ENCODE results near the gene ABCA13.
"Not testable (repeated sequence)": the region's sequence is repeated elsewhere in the genome, so short reads cannot be mapped to it uniquely, and the experiment has no call there.

ABCA13 gene

GRCh38 chr7:48139459-48139858 is 31.8 kb upstream of the ABCA13 start:
- Histone ChIP-seq H3K27me3 (ENCODE audit: control insufficient read depth, insufficient read depth, low read length) (no peaks in the 10 kb centered on the region), H2AFZ (no peak overlapping the region), H3K4me1 (no peaks in the 10 kb centered on the region), H3K4me2 (ENCODE audit: low read length) (no peak overlapping the region), H3K27ac (no peak overlapping the region), H3K36me3 (ENCODE audit: control insufficient read depth, insufficient read depth, low read length) (no peaks in the 10 kb centered on the region), H3K4me3 (ENCODE audit: low read depth, low read length) (no peak overlapping the region), H3K9ac (no peak overlapping the region), H3K9me3 (ENCODE audit: control insufficient read depth, low read length) (no peaks in the 10 kb centered on the region), H3K79me2 (no peaks in the 10 kb centered on the region)
- TF ChIP-seq, protein P1, sequence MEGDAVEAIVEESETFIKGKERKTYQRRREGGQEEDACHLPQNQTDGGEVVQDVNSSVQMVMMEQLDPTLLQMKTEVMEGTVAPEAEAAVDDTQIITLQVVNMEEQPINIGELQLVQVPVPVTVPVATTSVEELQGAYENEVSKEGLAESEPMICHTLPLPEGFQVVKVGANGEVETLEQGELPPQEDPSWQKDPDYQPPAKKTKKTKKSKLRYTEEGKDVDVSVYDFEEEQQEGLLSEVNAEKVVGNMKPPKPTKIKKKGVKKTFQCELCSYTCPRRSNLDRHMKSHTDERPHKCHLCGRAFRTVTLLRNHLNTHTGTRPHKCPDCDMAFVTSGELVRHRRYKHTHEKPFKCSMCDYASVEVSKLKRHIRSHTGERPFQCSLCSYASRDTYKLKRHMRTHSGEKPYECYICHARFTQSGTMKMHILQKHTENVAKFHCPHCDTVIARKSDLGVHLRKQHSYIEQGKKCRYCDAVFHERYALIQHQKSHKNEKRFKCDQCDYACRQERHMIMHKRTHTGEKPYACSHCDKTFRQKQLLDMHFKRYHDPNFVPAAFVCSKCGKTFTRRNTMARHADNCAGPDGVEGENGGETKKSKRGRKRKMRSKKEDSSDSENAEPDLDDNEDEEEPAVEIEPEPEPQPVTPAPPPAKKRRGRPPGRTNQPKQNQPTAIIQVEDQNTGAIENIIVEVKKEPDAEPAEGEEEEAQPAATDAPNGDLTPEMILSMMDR (IDR thresholded peaks at IDR 0.05), result no peak

GRCh38 chr7:48140001-48140681 is 31.1 kb upstream of the ABCA13 start:
- TF ChIP-seq, protein P1 (IDR thresholded peaks at IDR 0.05), result no peak
- H3K79me2 ChIP-seq, result no peaks in the 10 kb centered on the region
- H3K27ac ChIP-seq, result no peak overlapping the region
- no peaks in the 10 kb centered on the region for H3K36me3 ChIP-seq (ENCODE audit: control insufficient read depth, insufficient read depth, low read length)
- no peak overlapping the region for H3K4me2 ChIP-seq (ENCODE audit: low read length)
- no peaks in the 10 kb centered on the region for H3K4me1 ChIP-seq
- H3K27me3 ChIP-seq (ENCODE audit: control insufficient read depth, insufficient read depth, low read length), result no peaks in the 10 kb centered on the region
- no peak overlapping the region for H3K4me3 ChIP-seq (ENCODE audit: low read depth, low read length)
- no peak overlapping the region for H3K9ac ChIP-seq
- H3K9me3 ChIP-seq (ENCODE audit: control insufficient read depth, low read length), result no peaks in the 10 kb centered on the region
- no peak overlapping the region for H2AFZ ChIP-seq

DNA sequence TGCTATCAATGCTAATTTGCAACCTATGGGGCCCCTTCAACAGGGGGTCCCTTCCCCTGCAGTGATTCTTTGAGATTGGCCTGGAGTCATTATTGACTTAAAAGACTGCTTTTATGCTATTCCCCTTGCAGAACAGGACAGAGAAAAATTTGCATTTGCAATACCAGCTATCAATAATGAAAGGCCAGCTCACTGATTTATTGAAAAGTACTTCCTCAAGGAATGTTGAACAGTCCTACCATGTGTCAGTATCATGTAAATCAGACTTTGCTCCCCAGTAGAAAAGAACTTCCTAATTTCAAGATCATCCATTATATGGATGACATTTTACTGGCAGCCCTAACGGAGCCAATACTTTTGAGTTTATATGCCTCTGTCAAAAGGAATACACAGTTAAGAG is 29.7 kb upstream of the ABCA13 start:
- Histone ChIP-seq H3K79me2 (no peaks in the 10 kb centered on the region), H3K4me1 (no peaks in the 10 kb centered on the region)

GRCh38 chr7:48144291-48144768 is 26.9 kb upstream of the ABCA13 start:
- Histone ChIP-seq H3K4me2 (ENCODE audit: low read length) (no peak overlapping the region), H3K27me3 (ENCODE audit: control insufficient read depth, insufficient read depth, low read length) (no peaks in the 10 kb centered on the region), H3K9ac (no peak overlapping the region), H3K9me3 (ENCODE audit: control insufficient read depth, low read length) (no peaks in the 10 kb centered on the region), H3K27ac (no peak overlapping the region), H3K4me3 (ENCODE audit: low read depth, low read length) (no peak overlapping the region), H3K4me1 (no peaks in the 10 kb centered on the region), H2AFZ (no peak overlapping the region), H3K79me2 (no peaks in the 10 kb centered on the region), H3K36me3 (ENCODE audit: control insufficient read depth, insufficient read depth, low read length) (no peaks in the 10 kb centered on the region)
- TF ChIP-seq, protein P1 (IDR thresholded peaks at IDR 0.05), result no peak

More for the DNA sequence above, 29.7 kb upstream of the ABCA13 start:
- no peaks in the 10 kb centered on the region for H3K36me3 ChIP-seq (ENCODE audit: control insufficient read depth, insufficient read depth, low read length)
- H3K9ac ChIP-seq, result no peak overlapping the region
- no peak overlapping the region for H3K27ac ChIP-seq
- no peak overlapping the region for H3K4me3 ChIP-seq (ENCODE audit: low read depth, low read length)
- no peak overlapping the region for H2AFZ ChIP-seq
- H3K27me3 ChIP-seq (ENCODE audit: control insufficient read depth, insufficient read depth, low read length), result no peaks in the 10 kb centered on the region
- no peaks in the 10 kb centered on the region for H3K9me3 ChIP-seq (ENCODE audit: control insufficient read depth, low read length)
- H3K4me2 ChIP-seq (ENCODE audit: low read length), result no peak overlapping the region
- TF ChIP-seq, protein P1 (IDR thresholded peaks at IDR 0.05), result no peak

DNA sequence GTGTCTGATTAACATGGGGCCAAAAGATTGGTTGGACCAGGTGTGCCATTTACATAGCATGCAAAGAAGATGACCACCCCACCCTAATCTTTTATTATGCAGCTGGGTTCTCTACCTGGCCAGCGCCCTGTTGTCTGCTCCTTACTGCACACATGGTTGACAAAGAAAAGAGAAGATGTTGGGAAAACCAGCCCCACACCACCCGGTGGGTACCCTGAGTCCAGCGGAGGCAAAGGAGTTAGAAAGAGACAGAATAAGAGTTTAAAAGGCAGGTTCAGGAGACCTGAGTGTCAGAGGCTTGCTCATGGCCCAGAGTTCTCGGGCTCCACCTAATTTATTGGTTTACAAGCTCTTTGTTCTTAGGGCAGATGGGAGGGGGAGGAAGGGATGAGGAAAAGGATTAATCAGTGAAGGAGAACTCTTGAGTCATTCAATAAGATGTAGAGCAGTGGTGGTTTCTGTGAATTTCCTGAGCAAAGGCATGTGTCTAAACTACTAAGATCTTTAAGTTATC is 24.1 kb upstream of the ABCA13 start:
- TF ChIP-seq, protein P1 (IDR thresholded peaks at IDR 0.05), result no peak
- Histone ChIP-seq H3K27me3 (ENCODE audit: control insufficient read depth, insufficient read depth, low read length) (no peaks in the 10 kb centered on the region), H3K4me2 (ENCODE audit: low read length) (no peak overlapping the region), H3K9ac (no peak overlapping the region), H3K4me1 (no peaks in the 10 kb centered on the region), H2AFZ (no peak overlapping the region), H3K36me3 (ENCODE audit: control insufficient read depth, insufficient read depth, low read length) (no peaks in the 10 kb centered on the region), H3K27ac (no peak overlapping the region), H3K79me2 (no peaks in the 10 kb centered on the region), H3K4me3 (ENCODE audit: low read depth, low read length) (no peak overlapping the region), H3K9me3 (ENCODE audit: control insufficient read depth, low read length) (no peaks in the 10 kb centered on the region)

- not testable (repeated sequence) for H3K79me2 ChIP-seq; H3K27ac ChIP-seq; H3K4me1 ChIP-seq; H3K4me2 ChIP-seq (ENCODE audit: low read length); H3K9ac ChIP-seq; H3K9me3 ChIP-seq (ENCODE audit: control insufficient read depth, low read length); H3K27me3 ChIP-seq (ENCODE audit: control insufficient read depth, insufficient read depth, low read length); H2AFZ ChIP-seq; H3K36me3 ChIP-seq (ENCODE audit: control insufficient read depth, insufficient read depth, low read length); H3K4me3 ChIP-seq (ENCODE audit: low read depth, low read length)
These were observed 23.6 kb upstream of the ABCA13 start for GRCh38 chr7:48147690-48148089.

Data from parathyroid adenoma (tissue), 2 donors.